T-helper 1 cell treated with Interleukin-12 subunit alpha and Interleukin-12 subunit beta and Interleukin-4 antibody, amounts not matched to agents 30 ng/mL and 1 ng/mL, for 36 hours (primary cell): ENCODE data around the gene NXPH3. TPM values are rescaled to one million over a fixed set of nuclear protein-coding genes. Genes with fewer than 3 reads are reported as not detected.

Source experiments
- intact Hi-C: fragments of 100-400 bp; cut with micrococcal nuclease; formaldehyde crosslinking; loops from one replicate; pipeline ENCODE4 v1.15.1; 2024
- total RNA-seq: library from RNA; stranded (reverse); gene quantifications from 2 replicates; pipeline ENCODE4 v1.2.3, GENCODE V29; 2022

NXPH3 gene
- total RNA-seq, 1 donor from 2014 or later: not detected

DNA sequence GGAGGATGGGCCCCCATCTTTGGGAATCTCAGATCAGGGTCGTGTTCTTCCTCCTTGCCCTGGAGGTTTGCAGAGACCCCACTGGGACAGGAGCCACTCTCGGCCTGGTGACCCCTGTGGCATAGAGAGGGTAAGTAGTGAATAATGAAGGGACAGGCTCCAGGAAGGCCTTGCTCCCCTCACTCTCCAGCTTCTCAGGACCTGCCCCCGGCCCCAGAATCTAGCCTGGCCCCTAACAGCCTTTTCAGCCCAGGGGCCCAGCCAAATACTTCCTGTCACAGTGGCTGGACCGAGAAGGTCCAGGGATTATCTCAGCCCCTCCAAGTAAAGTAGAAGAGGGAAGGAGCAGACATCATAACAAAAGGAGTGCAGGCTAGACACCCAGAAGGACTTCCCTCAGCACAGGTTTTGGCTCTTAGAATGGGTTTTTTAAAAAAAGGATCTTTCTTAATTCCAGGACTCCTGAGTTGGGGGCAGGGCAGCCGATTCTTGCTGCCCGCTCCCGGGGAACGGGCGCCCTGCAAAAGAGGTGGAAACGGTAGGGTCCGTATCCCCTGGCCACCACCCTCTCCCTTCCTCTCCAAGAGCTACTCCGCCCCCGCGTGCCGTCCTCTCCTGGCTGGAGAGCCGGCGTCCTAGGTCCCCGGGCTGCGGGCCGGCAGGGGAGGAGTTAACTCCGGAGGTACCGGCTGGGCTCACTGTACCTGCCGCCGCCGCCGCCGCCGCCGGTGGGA is 559 bp upstream of the NXPH3 start:
- intact Hi-C loops: loop anchor here (1.0 kb wide), 1 partner anchor 120 kb away; no protein-coding TSS in a partner anchor

DNA sequence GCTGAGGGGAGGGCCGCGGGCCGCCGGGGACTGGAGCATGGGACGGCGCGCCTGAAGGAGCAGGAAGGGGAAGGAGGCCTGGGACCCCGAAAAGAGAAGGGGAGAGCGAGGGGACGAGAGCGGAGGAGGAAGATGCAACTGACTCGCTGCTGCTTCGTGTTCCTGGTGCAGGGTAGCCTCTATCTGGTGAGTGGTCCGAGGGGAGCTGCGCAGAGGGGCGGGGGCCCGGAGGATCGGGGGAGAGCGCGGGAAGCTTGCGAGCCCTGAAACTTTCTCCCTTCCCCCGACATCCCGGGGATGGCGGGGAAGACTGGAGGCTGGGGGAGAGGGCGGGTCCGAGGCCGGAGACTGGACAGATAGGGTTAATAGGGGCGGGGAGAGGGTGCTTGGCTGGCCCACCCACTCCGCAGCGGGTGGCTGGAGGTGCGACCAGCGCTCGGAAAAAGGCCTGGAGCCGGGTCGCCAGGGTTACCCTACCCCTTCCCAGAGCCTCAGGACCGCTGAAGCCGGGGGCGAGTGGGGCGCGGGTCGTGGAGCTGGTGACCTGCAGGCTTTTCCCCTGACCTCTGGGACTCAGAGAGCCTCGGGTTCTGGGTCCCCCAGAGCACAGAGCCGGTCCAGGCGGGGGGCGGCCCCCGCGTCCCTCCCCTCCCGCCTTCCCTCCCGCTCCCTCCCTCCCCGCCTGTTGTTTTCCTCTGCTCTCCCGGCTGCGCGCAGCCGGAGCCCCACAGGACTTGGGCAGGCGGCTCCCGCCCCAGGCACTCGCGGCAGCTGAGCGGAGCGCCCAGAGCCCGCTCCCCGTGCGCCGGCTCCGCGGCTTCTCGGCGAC is 631 bp downstream of the NXPH3 start:
- intact Hi-C loops: no loop called here

DNA sequence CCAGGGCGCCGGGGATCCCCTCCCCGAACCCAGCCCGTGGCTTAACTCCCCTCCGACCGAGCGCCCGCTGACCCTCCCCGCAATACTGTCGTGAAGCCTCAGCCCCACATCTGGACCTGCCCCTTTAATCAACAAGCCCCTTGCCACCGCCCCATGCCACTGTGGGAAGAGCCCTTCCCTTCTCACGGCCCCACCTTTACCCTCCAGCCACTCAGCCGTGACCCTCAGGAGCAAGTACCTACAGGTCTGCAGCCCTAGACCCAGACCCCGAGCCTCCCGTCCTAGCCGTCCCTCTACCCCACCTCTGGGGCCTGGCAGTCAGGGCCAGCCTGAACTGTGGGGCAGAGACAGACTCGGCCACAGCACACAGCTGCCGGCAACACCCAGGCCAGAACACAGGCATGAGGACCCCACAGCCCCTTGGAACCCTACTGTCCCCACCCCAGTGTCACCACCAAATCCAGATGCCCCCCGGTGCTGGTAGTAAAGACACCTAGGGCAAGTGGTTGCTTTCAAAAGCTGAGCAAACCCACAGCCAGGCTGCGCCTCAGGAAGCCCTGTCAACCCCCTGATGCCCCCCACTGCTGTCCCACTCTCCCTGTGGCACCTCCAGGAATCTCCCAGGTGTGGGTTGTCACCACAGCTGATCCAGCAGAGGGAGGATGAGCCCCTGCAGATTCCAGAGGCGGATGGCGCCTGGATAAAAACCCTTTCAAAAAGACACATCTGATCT is 1.4 kb downstream of the NXPH3 start:
- intact Hi-C loops: no loop called here

DNA sequence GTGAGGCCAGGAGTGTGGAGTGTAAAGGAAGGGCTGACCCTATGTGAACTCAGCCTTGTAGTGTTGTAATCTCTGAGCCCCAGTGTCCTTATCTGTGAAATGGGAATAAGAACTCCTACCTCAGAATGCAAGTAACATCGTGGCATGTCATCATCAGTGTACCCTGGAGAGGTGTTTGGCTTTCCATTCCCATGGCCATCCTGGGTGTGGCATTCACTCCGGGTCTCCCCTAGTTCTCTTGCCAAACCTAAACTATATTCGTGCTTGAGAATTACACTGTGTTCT is 1.9 kb downstream of the NXPH3 start:
- intact Hi-C loops: no loop called here

DNA sequence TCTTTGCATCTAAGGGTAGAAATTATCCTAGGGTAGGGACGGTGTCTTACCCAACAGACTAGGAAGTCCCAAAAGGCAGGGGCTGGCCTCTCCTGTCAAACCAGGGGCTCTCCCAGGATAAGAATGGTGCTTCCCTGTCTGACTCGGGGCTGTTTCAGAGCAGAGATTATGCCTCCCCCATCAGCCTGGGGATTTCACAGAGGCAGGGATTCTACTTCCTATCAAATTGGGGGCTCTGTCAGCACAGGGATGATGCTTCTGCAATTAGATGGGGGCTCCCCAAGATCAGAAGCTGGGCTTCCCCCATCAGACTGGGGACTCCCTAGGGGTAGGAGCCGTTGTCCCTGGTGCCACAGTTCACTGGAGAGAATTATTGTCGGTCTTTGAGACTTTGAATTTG is 2.3 kb downstream of the NXPH3 start:
- intact Hi-C loops: no loop called here

DNA sequence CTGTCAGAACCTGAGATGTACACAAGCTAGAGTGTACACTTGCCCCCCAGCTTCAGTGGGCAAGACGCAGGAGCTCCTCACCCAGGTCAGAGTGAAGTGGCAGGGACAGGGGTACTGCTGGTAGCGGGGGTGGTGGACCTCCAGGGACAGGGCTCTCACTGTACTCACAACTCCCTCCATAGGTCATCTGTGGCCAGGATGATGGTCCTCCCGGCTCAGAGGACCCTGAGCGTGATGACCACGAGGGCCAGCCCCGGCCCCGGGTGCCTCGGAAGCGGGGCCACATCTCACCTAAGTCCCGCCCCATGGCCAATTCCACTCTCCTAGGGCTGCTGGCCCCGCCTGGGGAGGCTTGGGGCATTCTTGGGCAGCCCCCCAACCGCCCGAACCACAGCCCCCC is 2.7 kb downstream of the NXPH3 start:
- intact Hi-C loops: no loop called here

DNA sequence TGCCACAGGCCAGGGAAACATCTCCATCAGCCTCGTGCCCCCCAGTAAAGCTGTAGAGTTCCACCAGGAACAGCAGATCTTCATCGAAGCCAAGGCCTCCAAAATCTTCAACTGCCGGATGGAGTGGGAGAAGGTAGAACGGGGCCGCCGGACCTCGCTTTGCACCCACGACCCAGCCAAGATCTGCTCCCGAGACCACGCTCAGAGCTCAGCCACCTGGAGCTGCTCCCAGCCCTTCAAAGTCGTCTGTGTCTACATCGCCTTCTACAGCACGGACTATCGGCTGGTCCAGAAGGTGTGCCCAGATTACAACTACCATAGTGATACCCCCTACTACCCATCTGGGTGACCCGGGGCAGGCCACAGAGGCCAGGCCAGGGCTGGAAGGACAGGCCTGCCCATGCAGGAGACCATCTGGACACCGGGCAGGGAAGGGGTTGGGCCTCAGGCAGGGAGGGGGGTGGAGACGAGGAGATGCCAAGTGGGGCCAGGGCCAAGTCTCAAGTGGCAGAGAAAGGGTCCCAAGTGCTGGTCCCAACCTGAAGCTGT is 3.4 kb downstream of the NXPH3 start:
- intact Hi-C loops: no loop called here

DNA sequence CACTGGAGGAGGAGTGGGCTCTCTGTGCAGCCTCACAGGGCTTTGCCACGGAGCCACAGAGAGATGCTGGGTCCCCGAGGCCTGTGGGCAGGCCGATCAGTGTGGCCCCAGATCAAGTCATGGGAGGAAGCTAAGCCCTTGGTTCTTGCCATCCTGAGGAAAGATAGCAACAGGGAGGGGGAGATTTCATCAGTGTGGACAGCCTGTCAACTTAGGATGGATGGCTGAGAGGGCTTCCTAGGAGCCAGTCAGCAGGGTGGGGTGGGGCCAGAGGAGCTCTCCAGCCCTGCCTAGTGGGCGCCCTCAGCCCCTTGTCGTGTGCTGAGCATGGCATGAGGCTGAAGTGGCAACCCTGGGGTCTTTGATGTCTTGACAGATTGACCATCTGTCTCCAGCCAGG is 3.9 kb downstream of the NXPH3 start:
- intact Hi-C loops: no loop called here

DNA sequence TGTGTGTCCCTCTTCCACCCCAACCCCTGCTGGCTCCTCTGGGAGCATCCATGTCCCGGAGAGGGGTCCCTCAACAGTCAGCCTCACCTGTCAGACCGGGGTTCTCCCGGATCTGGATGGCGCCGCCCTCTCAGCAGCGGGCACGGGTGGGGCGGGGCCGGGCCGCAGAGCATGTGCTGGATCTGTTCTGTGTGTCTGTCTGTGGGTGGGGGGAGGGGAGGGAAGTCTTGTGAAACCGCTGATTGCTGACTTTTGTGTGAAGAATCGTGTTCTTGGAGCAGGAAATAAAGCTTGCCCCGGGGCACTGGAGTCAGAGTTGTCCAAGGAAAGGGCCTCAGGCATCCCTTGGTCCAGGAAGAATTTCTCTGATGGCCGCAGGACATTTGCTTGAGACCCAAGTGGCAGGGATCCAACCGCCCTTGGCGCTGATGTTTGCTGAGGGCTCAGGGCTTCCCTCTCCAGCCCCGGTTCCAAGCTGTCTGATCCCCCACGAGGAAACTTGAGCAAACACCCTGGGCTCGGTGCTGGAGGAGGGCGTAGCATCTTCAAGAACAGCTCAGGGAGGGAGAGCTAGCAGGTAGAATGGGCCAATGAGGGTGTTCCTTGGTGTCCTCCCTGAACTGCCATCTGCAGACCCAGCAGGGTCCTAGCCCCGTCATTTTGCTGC is 4.5 kb downstream of the NXPH3 start:
- intact Hi-C loops: no loop called here

DNA sequence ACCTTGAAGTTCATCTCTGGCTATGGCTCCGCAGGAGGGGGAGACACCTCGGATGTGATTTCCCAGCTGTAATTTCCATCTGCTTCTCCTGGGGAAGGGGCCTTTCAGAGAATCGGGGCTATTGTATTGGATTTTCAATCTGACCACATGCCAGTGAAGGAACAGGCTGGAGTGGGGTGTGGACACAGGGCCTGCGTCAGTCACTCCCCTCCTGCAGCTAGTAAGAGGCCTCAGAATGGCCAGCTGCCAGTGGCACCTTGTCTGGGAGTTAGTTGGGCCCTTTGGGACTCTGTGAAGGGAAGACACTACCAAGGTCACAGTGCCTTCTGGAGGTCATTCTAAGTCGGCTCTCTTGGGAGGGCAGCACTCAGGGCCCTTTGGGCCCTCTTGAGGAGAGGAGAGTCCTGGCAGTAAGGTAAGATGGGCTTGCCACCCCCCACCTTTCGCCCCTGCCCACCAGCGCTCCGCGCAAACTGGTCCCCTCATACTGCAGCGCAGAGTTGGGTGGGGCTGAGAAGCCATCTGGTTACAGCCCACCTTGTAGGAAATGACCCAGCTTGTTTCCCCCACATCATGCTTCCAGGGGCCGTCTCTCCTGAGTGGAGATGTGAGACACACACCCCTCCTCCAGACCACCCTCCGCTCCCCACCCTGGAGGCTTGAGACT is 5.4 kb downstream of the NXPH3 start:
- intact Hi-C loops: no loop called here

DNA sequence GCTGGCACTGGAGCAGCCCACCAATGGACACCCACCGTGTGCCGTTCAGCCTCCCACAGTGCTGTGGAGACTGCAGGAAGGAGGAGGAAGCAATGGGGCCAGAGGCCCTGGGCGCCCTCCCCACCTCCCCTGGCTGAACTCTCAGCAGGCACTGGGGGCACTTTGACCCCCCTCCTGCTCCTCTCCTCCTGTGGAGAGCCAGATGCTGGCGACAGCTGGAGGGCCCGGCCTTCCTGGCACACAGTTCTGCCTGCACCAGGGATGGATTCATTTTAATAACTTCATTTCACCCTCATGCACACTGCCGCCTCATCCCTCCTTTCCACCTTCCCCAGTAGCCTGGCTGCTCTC is 6.0 kb downstream of the NXPH3 start:
- intact Hi-C loops: no loop called here

DNA sequence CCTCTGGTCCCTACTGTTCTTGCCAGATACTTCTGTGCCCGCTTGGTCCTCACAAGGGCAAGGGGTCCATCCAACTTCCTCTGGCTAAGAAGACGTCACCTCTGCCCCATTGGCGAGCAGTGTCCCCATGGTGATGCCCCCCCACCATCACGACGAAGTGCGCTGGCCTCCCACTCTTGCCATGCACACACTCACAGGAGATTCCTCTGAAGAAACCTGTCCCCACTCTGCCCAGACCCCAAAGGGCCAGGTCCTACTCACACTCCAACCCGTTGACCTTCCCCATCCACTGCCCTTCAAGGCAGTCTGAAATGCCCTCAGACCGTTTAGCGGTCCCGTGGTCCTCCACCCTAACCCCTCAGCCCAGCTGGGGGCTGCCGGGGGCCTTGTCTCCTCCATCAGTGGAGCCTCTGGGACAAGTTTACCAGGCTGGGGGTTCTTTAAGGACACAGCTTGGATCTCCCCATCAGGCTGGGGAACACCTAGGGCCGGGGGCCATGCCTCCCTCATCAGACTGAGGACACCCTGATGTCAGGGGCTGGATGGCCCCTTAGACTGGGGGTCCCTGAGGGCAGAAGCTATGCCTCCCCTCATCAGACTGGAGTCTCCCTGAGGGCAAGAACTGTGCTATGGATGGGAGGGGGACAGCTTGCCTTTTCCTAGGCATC is 6.5 kb downstream of the NXPH3 start:
- intact Hi-C loops: no loop called here

DNA sequence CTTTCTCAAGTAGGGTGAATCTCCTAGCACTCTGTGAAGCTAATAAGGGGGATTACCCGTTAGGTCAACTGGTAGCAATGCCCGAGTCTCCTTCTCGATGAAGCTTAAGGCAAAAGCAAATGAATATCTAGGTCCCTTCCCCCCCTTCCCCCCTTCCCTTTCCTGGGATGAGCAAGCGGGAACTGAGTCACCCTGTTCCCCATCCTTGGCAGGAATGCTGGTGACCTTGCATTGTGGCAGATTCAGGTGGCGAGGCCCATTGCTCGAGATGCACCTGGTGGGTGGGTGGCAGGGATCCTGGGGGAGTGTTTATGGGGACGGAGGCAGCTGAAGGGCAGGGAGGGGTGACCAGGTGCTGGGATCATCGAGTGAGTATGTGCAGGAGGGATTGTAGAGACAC is 7.1 kb downstream of the NXPH3 start:
- intact Hi-C loops: no loop called here

DNA sequence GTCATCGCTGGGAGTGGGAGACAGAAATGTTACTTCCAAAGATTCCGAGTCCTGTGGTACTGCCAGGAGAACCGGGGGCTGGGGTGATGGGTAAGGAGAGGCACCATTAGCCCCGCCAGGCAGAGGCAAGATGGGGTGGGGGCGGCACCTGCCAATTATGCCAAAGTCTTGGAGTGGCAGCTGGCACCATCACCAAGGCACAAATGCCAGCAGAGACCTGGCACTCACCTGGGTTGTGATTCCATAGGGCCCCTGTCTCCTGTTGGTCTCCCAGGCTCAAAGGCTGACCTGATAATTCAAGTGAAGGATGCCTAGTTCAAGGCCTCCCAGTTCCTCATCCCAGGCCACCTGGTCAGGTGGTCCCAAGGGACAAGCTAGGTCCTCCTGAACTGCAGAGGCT is 7.6 kb downstream of the NXPH3 start:
- intact Hi-C loops: no loop called here

DNA sequence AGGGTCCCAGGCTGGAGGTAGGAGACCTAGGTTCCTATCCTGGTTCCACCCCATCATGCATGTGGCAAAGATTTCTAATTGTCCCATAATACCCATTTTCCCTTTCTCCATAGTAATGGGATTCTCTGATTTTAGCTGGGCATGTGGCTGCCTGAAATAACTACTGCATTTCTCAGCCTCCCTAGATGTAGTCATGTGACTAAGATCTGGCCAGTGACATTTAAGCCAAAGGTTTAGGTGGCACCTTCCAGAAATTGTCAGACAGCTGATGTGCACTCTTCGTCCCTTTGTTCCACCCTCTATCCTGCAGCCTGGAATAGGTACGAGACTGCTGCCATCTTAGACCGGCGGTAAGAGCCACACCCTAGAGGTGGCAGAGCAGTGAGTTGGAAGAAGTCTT is 8.2 kb downstream of the NXPH3 start:
- intact Hi-C loops: no loop called here

DNA sequence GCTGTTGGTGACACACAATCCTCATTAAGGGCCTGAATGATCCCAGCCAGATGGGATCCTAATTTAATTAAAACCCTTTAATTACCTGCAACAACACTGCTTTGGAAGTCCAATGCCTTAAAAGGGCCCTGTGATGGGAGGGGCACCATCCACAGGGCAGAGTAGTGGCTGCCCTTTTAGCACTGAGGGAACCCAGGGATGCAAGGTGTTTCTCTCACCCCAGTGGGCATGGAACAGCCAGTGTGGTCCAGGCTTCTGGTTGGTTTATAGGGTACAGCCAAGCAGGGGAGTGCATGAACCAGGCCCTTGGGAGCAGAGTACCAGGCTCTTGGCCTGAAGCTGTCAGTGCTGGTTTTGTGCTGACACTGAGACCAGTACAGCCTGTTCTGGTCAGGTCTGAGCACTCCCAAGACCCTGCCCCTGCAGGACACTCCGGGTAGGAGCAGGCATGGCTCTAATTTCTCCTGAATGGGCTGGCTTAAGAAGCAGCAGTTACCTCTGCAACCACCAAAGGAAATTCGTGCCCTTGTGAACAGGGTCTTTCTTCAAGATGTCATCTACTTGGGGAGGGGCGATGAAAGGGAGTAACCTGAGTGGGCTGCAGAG is 9.9 kb downstream of the NXPH3 start:
- intact Hi-C loops: no loop called here

DNA sequence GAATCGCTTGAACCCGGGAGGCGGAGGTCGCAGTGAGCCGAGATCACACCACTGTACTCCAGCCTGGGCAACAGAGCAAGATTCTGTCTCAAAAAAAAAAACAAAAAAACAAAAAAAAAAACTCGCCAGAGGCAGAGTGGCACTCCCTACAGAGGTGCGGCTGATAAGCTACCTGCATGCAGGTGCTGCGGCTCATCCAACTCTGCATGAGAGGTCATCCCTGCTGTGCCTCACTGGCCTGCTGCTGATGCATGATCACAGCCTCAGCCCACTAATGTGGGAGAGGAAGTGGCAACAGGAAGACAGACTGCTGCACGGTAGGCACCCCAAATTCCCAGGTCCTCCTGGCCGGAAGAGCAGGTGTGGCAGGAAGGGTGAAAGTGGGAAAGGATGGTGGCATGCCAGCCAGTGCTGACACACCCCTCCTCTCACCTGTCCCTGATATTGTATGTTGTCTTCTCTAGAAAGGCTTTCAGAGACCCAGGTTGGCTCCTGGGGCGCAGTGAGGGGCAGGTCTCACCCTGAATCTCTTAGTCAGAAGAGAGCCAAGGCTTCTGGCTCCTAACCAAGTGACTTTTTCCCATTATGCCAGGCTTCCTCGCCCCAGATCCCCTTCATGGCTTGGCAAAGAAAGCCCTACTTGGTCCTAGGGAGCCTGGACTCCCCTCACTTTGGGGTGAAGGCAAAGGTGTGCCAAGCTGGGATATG is 11.8 kb downstream of the NXPH3 start:
- intact Hi-C loops: no loop called here

DNA sequence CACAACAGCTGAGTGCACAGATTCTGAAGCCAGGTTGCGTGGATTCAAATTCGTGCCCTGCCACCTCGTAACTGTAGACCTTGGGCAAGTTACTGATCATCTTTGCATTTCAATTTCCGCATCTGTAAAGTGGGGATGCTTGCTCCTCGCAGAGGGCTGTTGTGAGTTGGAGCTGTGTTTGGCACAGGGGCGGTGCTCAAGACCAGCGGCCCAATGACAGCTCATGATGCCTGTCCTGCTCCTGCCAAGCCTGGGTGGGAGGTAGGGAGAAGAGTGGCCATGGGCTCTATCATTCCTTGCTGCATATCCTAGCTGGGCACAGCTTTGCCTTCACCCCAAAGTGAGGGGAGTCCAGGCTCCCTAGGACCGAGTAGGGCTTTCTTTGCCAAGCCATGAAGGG is 12.6 kb downstream of the NXPH3 start:
- intact Hi-C loops: no loop called here
